Activated CD8-positive, alpha-beta memory T cell treated with anti-CD3 and anti-CD28 coated beads, Interleukin-2, amount 50 U/mL, for 1 hour (primary cell): Measurements from ENCODE around the gene SLC6A13.
"Not testable (repeated sequence)": the region's sequence is repeated elsewhere in the genome, so short reads cannot be mapped to it uniquely, and the experiment has no call there.

Experiments
- DNase-seq: peaks from one replicate; pipeline ENCODE4 v3.0.0-alpha.2; 2020; ENCODE audit errors: extremely low read depth

Gene SLC6A13

DNA sequence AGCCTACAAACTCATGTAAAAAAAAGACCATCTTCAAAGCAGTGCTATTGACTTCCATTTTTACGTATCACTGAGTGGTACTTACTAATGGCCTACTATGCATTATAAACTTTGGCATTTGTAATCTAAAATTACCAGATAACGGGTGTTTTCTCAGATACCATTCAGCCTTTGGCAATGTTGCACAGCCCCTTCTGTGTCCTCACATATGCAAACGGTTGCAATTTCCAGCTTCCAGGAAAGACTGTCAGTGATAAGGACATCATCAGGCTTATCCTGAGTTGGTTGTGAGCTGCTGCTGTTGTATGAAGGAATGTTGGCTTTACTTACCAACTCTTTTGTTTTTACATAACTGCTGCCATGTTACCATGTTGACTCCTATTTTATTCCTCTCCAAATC is 1.6 kb upstream of the SLC6A13 start:
- DNase-seq: no peak

DNA sequence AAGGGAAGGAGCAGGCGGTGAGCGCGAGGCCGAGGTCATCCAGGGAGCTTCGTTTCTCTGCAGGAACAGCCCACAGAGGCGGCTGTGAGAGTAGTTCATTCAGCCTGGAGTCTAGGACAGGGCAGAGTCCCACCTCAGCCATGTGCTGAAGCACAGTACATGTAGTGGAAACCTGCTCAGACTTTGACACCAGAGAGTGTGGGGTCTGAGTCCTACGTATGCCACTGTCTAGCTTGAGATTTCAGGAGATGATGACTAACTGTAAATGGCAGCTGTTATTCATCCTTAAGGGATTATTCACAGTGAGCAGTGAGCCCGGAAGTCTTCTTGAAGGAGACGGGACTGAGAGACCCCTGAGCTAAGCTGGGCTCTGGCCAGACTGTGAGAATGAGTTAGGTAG is 938 bp upstream of the SLC6A13 start:
- no peak for DNase-seq

DNA sequence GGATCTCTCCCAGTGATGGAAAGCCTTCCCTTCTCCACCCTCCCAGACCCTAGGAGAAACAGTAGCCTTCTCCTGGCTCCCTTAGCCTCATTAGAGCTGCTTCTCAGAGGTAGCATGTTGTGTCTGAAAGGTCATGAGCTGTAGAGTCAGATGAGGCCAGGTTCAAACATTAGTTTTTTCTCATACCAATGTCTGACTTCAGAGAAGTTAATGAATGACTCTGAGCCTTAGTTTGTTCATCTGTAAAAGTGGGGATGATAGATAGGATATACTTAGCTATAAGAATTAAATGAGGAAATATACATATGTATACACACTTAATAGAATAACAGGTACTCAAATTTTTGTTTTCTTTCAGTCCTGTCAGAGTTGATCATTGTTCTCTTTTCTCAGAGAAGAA is 523 bp downstream of the SLC6A13 start:
- no peak for DNase-seq

DNA sequence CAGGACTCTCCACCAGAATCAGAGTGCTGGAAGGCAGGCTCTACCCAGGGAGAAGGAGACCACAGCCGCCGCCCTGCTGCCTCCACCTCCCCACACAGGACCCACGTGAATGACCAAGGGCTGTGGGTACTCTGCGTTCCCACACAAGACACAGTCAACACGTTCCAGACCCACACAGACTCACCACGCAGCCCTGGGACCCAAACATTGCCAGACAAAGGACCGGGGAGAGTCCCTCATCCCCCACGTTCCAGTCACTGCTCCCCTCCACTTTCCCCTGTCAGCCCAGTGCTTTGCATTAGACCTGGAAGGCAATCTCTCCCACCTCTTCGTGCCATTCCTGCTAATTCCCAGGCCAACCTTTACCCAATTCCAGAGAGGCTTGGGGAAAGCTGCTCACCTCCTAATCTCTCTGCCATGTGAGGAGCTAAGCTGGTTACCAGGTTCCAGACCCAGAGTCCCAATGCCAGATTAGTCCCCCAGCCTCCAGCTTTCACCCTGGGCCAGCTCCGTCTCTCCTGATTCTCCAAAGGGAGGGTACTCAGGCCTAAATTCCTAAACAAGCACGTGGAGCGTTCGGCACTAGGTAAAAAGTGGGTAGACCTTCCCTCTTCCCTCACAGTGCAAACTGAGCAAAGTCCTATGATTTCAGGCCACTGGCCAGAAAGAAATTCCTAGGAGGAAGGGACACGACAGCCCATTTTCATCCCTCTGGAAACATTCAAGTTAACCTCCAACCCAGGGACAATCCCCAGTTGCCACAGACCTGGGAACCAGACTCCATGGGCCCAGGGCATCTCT is 4.9 kb downstream of the SLC6A13 start:
- DNase-seq: no peak

DNA sequence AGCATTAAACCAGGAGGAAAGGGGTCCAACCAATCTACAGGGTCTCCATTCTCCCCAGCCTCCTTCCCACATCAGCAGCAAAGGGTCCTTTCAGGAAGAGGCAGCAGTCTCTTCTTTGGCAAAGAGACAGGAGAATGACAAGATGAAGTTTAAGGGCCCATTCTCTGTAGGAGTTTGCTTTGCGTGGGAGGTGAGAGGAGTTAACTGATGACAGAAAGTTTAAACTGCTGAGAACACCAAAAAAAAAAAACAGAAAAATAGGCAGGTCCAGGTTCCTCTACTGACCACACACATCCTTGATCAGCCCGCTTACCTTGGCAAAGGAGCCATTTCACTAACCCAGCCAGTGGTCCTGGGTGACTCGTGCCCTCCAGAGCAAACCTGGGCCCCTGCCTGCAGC is 5.7 kb downstream of the SLC6A13 start:
- DNase-seq: no peak

DNA sequence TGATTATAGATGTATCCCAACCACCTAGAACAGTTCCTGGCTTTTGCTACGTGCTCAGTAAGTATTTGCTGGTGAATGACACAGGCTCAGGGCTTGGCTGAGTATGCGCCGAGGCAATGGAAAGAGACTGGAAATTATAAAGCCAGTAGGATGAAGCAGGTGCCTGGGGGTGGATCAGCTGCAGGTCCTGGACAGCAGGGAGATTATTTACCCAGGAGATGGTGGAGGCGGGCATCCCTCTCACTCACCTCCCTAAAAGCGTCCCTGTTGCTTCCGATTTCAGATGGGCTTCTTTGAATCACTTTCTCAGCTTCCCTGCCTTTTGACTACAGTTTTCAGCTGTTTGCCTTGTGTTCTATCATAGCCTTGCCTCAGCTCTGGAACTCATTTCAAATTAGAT is 6.4 kb downstream of the SLC6A13 start:
- no peak for DNase-seq

DNA sequence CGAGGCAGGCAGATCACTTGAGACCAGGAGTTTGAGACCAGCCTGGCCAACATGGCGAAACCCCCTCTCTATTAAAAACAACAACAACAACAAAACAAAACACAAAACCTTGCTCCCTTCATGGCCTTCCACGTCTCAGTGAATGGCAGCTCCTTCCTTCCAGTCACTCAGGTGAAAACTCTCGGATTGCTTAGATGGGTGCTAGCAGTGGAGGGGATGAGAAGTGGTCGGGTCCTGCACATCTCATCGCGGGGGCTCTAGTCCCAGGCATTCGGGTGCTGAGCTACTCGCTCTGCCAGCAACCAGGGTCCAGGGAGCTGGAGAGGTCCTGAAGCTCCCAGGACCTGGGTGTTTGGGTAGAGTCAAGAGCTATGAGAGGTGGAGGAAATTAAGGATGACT is 7.7 kb downstream of the SLC6A13 start:
- DNase-seq: no peak

DNA sequence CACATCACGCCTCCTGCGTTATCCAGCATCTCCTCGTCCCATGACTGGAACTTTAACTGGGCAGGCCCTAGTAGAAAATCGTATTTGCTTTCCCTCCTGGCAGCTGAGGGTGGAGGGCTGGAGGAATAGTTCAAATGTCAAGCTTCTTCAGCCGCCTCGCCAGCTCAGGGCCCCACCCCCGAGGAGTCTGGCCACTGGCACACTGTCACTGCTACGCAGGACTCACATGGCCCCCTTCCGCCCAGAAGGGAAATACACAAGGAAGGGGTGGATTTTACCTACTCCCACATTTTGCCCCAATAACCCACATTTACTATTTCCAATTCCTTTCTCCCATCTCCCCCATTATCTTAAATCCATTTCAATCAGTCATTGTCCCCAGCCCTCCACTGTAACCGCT is 8.6 kb downstream of the SLC6A13 start:
- DNase-seq: no peak

DNA sequence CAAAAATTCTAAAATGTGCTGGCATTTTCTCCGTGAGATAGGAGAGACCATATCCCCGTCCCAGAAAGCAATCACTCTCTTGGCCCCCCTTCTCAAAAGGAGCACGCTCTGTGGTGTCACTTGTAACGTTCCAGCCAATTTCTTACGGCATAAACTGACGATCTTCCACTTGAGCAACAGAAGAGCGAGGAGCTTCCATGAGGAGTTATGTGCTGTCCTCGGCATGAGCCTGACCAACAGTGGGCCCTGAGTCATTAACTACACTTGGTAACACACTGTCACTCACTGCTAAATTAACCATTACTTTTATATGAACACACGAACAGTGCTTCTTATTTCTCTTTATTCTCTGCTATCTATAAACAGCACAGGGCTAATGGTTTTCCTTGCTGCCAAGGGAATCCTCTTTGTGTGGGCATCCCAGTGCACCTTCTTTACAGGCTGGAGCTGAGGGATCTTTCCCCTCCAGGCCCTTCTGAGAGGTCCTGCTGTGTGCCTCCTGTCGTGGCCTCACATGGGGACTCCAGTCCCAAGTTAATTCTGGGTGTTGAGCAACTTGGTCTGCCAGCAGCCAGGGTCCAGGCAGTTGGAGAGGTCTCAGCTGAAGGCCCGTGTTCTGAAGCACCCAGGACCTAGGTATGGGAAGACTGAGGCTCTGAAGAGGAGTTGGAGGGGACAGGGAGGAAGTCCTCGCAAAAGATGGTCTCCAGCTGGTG is 9.4 kb downstream of the SLC6A13 start:
- DNase-seq: no peak

DNA sequence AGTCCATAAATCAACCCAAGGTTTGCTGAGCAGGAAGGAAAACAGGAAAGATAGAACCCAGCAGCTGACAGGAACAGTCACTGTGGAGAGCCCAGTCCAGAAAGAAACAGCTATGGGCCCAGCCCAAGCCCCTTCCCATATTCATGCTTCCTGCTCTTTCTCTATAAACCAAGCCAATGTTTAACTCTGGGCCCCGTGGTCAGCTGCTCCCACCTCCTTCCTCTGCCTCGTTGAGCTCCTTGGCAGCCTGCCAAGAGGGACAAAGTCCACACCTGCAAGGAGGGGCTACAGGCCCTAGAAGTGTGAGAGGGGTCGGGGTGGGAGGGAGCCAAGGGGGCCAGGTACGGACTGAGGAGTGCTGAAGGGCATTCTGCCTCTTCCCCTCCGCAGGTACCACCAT is 10.0 kb downstream of the SLC6A13 start:
- no peak for DNase-seq

DNA sequence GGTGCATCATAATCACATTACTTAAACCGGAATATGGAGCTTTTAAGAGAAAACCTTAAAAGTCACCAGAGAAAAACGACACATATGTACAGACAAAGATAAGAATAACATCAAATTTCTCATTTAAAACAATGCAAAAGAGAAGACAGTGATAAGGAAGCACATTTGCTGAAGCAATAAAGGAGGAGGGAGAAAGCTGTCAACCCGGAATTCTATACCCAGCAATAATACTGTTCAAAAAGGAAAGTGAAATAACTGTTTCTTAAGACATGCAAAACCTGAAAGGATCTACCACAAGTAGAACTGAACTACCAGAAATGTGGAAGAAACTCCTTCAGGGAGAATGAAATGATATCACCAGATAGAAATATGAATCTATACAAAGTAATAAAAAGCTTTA is 15.4 kb downstream of the SLC6A13 start:
- no peak for DNase-seq

DNA sequence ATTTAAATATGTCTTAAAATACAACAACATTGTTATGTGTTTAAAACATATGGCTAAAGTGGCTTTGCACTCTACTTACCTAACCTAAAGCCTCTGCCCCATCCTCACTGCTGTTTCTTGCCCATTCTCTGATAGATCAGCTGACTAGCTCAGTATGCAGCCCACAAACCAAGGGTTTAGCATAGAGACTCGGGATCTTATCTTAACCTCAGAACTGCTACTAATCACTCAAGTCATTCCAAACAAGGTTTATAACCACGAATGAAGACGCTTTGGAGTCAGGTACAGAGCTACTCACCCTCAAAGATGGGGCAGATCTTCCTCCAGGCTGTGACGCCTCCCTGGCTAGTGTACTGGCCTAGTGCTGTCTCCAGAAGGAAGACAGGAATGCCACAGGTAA is 19.3 kb downstream of the SLC6A13 start:
- DNase-seq: no peak

DNA sequence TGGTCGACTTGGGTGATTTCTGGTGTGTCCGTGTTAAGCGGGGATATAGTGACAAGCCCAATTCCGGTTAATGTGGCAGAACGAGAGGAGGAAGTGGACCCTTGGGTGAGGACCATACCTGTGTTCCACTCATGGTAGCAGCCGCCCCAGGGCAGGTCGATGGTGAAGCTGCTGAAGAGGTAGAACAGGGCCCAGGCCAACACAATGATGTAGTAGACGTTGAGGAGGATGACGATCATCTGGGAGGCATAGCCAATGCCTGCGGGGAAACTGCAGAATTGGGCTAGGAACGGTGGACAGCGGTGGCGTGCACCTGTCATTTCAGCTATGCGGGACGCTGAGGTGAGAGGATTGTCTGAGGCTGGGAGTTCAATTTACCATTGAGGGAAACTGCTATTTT is 20.1 kb downstream of the SLC6A13 start:
- DNase-seq: no peak

DNA sequence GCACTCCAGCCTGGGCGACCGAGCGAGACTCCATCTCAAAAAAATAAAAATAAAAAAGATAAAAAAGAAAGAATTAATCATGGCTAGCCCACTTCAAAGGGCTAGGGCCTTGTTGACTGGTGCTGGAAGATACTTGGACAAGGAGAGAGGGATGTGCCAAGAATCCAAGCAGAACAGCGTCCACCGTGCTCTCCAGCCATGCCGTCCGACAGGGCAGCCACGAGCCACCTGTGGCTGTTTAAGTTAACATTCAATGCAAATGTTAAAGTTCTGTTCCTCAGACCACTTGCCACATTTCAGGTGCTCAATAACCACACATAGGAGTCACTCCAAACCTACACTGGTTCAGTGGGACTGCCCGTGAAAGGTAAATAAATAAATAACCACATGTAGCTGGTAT is 21.4 kb downstream of the SLC6A13 start:
- no peak for DNase-seq

DNA sequence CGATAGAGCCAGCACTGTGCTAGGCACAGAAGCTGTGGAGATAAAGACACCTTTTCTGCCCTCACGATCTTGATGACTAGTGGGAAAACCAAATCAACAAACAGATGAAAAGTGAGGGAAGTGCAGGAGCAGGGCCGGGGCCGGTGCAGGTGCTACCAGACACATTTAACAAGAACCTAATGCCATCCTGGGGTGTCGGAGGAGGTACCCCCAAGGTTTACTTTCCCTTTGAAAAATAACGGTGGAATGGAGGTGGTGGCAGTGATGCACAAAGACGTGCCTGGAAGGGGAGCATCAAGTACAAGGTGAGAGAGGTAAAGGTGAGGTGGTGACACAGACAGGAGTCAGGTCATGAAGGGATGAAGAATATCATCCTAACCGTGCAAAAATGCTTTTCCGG is 22.1 kb downstream of the SLC6A13 start:
- no peak for DNase-seq

DNA sequence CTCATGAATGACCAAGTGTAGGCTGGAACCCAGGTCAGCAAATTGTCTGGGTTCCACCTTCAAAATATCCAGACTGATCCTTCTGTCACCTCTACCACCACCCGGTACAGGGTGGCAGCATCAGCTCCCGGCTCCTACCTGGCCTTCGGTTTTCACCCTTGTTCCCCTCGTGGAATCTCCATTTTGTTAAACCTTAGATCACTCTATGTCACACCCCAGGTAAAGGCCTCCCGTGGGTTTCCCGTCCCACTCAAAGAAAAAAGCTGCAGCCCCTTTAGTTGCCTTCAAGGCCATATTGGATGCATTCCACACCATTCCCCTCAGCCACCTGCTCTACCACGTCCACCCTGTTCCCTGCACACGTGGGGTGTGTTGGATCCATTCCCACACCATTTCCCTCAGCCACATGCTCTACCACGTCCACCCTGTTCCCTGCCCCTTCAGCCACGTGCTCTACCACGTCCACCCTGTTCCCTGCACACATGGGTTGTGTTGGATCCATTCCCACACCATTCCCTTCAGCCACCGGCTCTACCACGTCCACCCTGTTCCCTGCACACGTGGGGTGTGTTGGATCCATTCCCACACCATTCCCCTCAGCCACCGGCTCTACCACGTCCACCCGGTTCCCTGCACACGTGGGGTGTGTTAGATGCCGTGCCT is 23.8 kb downstream of the SLC6A13 start:
- DNase-seq: no peak

DNA sequence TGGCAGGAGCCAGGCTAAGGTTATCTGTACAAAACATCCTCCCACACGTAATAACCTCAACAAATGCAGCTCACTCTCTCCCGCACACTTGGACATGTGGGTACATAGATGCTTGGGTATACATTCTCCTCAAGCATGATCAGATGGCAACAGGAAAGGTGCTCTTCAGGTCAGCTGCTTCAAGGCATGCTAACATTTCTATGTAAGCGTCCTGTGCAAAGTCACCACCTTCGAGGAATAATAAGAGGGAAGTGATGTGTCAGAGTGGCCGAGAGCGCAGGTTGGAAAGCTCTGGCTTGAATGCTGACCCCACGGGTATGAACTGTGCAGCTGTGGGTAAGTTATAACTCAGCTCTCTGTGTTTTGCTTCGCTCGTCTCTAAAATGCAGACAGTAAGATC is 24.5 kb downstream of the SLC6A13 start:
- DNase-seq: no peak

DNA sequence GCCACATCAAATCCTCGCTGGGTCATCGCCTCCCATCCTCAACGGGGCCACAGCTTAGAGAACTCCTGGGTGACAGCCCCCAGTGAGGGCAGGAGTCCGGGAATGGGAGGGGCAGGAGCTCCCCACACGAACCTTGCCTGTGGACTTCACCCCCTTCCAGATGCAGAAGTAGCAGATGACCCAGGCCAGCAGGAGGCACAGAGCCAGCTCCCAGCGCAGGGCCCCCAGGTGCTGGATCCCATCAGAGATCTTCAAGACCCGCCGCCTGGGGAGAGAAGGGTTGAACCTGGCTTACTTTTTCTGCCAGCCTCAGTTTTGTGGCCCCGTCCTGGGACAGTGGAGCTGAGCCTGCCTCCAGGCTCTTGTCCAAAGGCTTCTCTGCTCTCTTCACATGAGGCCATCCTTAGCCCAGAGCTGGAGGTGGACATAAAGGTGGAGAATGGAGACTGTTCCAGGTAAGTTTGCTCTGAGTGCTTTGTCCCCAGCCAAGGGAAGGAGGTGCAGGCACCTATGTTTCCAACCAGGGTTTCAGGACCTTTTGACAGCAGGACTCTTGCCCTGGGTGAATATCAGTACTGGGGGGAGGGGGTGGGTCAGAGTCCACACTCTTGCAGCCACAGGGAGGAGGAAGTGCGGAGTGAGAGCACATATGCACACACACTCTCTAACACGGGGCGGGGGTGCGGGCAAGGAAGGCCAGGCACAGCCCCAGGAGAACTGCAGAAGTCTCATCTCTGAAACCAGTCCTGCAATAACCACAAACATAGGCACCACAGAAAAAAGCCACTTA is 25.4 kb downstream of the SLC6A13 start:
- no peak for DNase-seq

DNA sequence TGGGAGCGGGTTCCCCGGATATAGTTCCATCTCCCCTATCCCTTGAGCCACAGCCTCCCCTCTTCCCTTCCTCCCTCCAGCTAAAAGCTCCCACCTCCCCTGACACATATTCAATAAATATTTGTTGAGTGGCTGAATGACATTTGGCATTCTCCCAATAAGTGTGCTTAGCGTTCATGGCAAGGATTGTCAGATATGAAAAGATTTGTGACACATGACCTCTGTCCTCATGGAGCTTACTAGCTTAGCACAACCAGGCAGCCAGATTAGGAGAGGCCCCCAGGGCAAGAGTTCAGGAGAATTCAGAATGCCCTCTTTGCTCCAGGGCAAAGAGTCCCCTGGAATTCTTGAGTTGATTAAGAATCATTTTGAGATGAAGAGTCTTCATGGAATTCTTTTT is 26.2 kb downstream of the SLC6A13 start:
- DNase-seq: no peak

DNA sequence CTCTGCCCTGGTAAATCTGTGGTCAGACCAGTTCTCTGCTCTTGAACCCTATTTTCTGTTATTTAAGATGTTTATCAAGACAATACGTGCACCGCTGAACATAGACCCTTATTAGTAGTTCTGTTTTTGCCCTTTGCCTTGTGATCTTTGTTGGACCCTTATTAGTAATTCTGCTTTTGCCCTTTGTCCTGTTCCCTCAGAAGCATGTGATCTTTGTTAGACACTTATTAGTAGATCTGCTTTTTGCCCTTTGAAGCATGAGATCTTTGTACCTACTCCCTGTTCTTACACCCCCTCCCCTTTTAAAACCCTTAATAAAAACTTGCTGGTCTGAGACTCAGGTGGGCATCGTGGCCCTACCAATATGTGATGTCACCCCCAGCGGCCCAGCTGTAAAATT is 26.7 kb downstream of the SLC6A13 start:
- not testable (repeated sequence) for DNase-seq

DNA sequence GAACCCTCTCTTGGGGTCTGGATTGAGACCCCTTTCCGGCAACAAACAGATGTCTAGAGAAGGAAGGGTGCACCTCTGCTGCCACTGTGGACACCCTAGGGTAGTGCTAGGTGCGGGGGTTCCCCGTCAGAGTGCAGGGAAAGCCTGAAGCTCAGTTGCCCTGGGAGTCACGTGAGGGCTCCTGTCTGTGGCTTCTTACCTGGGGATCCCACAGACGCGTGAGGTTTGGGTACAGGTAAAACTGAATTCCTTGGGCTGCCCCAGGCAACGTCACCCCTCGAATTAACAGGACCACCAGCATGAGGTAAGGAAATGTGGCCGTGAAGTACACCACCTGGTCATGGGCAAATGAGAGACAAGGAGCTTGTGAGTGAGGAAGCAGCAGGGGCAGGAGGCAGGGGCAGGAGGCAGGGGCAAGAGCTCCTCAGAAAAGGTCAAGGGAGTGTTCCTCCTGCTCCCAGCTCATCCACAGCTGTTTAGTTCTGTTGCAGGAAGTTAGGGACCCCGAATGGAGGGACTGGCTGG is 27.7 kb downstream of the SLC6A13 start:
- no peak for DNase-seq

DNA sequence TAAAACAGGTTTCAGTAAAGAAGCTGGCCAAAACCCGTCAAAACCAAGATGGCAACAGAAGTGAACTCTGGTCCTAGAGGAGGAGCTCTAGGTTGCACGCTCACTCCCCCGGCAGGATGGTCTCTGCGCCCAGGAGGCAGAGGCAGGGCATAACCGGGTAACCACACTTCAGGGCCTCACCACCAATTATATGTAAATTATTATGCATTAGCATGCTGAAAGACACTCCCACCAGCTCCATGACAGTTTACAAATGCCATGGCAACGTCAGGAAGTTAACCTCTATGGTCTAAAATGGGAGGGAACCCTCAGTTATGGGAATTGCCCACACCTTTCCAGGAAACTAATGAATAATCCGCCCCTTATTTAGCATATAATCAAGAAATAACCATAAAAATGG is 28.6 kb downstream of the SLC6A13 start:
- no peak for DNase-seq
